Endodermal cell (in vitro differentiated cells): ENCODE data around the gene AGPAT3. TPM values are rescaled to one million over a fixed set of nuclear protein-coding genes. Genes with fewer than 3 reads are reported as not detected.

Experiments used
- DNase-seq: peaks from one replicate; pipeline ENCODE4 v3.0.0-alpha.2; 2017
- H3K27ac ChIP-seq: 2 replicates; pipeline ENCODE4 v1.5.1; 2013; ENCODE audit warnings: mild to moderate bottlenecking, low read depth, low read length, moderate library complexity
- H3K27me3 ChIP-seq: 2 replicates; pipeline ENCODE4 v1.6.1; 2013; ENCODE audit warnings: mild to moderate bottlenecking, low read length, moderate library complexity; ENCODE audit not compliant: insufficient read depth, control insufficient read depth, poor library complexity, severe bottlenecking
- H3K36me3 ChIP-seq: 2 replicates; pipeline ENCODE4 v1.7.0; 2013; ENCODE audit warnings: mild to moderate bottlenecking, low read length, moderate library complexity; ENCODE audit not compliant: control insufficient read depth, insufficient read depth
- H3K4me1 ChIP-seq: one replicate; pipeline ENCODE4 v1.7.0; 2013; ENCODE audit warnings: low read length; ENCODE audit not compliant: control insufficient read depth, insufficient read depth
- H3K4me3 ChIP-seq: 2 replicates; pipeline ENCODE4 v1.5.1; 2013; ENCODE audit warnings: mild to moderate bottlenecking, low read length, moderate library complexity
- H3K9ac ChIP-seq: 2 replicates; pipeline ENCODE4 v1.6.1; 2013; ENCODE audit warnings: mild to moderate bottlenecking, low read length, moderate library complexity; ENCODE audit not compliant: poor library complexity, severe bottlenecking; ENCODE audit errors: extremely low read depth
- H3K9me3 ChIP-seq: 2 replicates; pipeline ENCODE4 v1.6.1; 2013; ENCODE audit warnings: mild to moderate bottlenecking, low read length, moderate library complexity; ENCODE audit not compliant: control insufficient read depth
- H3K27ac Mint-ChIP-seq: 2 replicates; pipeline ENCODE4 v1.8.0; 2020; ENCODE audit warnings: mixed read lengths
- H3K27me3 Mint-ChIP-seq: 2 replicates; pipeline ENCODE4 v1.8.0; 2021; ENCODE audit warnings: mild to moderate bottlenecking, mixed read lengths; ENCODE audit not compliant: insufficient read depth
- H3K36me3 Mint-ChIP-seq: 2 replicates; pipeline ENCODE4 v1.8.0; 2020; ENCODE audit warnings: low read depth, mixed read lengths
- H3K4me1 Mint-ChIP-seq: 2 replicates; pipeline ENCODE4 v1.8.0; 2020; ENCODE audit warnings: mixed read lengths
- H3K4me3 Mint-ChIP-seq: 2 replicates; pipeline ENCODE4 v1.8.0; 2020; ENCODE audit warnings: mild to moderate bottlenecking, moderate library complexity, mixed read lengths
- H3K9me3 Mint-ChIP-seq: 2 replicates; pipeline ENCODE4 v1.8.0; 2020; ENCODE audit warnings: mild to moderate bottlenecking, mixed read lengths
- whole genome bisulfite sequencing, 2 experiments: methylation state at CpG; one replicate each; pipeline versions ENCODE4 v1.1.5 to v1.1.7; 2013; ENCODE audit warnings: missing lambda C conversion rate in 2 of 2, mixed read lengths in 1 of 2; ENCODE audit not compliant: insufficient coverage in 1 of 2, insufficient read length in 1 of 2; 5-methylcytosine and 5-hydroxymethylcytosine counted together
- total RNA-seq, 2 donors: library from RNA; stranded (reverse); fragmentation: NEBNext Ultra II Directional in 1 of 2; extraction: Animal tissue kit (Norgen Biotek cat#: 25700) in 1 of 2; gene quantifications; 2 replicates in 1 of 2; 3 replicates in 1 of 2; pipeline ENCODE4 v1.2.1, GENCODE V29; 2021
- TF ChIP-seq, protein P1 (sequence below): fragments of 200-600 bp; sonication (generic); conservative IDR thresholded peaks from 2 replicates; pipeline ENCODE4 v1.5.0; 2021; ENCODE audit warnings: antibody characterized with exemption, mild to moderate bottlenecking

Gene AGPAT3
- total RNA-seq, 2 donors from 2014 or later = 44.0 to 74.4 TPM

DNA sequence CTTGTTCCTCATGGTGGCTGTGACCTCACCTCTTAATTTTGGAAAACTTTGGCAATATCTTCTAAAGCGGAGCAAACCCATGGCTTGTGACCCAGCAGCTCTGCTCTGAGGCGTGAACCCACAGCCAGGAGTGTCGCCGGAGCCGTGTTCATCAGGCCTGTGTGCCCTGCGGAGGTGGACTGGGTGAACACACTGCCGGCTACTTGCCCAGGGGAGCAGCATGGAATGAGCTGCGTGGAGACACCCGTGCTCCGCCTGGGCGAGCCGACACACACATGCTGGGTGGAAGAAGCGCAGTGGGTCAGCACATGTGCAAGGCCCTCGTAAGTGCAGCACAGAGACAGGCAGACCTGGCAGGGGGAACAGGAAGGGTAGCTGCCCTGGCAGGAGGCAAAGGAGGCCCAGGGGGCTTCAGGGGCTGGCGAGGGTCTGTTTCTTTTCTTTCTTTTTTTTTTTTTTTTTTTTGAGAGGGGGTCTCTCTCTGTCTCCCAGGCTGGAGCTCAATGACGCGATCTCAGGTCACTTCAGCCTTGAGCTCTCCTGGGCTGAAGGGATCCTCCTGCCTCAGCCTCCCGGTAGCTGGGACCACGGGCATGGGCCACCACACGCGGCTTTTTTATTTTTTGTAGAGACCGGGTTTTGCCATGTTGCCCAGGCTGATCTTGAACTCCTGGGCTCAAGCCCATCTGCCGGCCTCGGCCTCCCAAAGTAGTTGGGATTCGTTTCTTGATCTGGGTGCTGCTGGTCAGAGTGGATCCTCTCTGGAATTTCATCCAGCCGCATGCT lies 41.8 kb downstream of the AGPAT3 start:
- no peaks in the 10 kb centered on the region for H3K9me3 Mint-ChIP-seq
- peaks cover 28% of the 10 kb centered on the region for H3K36me3 Mint-ChIP-seq
- no peak overlapping the region for H3K9ac ChIP-seq
- no peak overlapping the region for H3K27ac Mint-ChIP-seq
- DNase-seq = no peak
- no peaks in the 10 kb centered on the region for H3K9me3 ChIP-seq
- H3K4me1 ChIP-seq = no peaks in the 10 kb centered on the region
- H3K4me3 Mint-ChIP-seq = no peak overlapping the region
- peaks cover 18% of the 10 kb centered on the region for H3K4me1 Mint-ChIP-seq
- H3K36me3 ChIP-seq = peaks cover 13% of the 10 kb centered on the region
- no peak overlapping the region for H3K4me3 ChIP-seq
- no peaks in the 10 kb centered on the region for H3K27me3 Mint-ChIP-seq
- H3K27ac ChIP-seq = no peak overlapping the region
- WGBS, 2 experiments = 95 to 96% methylated on average over 20 to 26 of the region's 26 CpGs
- TF ChIP-seq, protein P1, sequence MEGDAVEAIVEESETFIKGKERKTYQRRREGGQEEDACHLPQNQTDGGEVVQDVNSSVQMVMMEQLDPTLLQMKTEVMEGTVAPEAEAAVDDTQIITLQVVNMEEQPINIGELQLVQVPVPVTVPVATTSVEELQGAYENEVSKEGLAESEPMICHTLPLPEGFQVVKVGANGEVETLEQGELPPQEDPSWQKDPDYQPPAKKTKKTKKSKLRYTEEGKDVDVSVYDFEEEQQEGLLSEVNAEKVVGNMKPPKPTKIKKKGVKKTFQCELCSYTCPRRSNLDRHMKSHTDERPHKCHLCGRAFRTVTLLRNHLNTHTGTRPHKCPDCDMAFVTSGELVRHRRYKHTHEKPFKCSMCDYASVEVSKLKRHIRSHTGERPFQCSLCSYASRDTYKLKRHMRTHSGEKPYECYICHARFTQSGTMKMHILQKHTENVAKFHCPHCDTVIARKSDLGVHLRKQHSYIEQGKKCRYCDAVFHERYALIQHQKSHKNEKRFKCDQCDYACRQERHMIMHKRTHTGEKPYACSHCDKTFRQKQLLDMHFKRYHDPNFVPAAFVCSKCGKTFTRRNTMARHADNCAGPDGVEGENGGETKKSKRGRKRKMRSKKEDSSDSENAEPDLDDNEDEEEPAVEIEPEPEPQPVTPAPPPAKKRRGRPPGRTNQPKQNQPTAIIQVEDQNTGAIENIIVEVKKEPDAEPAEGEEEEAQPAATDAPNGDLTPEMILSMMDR = no peak
- no peaks in the 10 kb centered on the region for H3K27me3 ChIP-seq

DNA sequence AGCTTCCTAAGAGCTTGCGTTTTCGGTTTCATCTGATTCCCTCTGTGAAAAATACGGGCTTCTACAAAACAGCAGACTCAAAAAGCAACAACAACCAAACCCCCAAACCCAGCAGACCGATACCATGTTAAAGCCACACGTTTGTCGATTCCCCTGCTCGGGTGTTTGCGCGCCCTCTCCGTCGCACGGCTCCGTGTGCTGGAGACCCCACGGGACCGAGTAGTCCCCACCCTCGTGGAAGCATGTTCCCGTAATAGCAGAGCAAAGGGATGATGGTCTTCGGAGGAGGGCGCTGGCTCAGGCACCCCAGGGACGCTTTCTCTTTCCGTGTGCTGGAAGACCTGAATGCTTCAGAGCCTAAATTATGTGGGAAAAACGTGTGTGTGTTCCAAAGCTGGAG lies 42.7 kb downstream of the AGPAT3 start:
- Mint-ChIP-seq H3K4me3 (no peak overlapping the region), H3K27me3 (no peaks in the 10 kb centered on the region), H3K27ac (no peak overlapping the region), H3K9me3 (no peaks in the 10 kb centered on the region), H3K4me1 (peaks cover 18% of the 10 kb centered on the region), H3K36me3 (peaks cover 31% of the 10 kb centered on the region)
- Histone ChIP-seq H3K36me3 (peaks cover 14% of the 10 kb centered on the region), H3K27ac (no peak overlapping the region), H3K4me3 (no peak overlapping the region), H3K27me3 (no peaks in the 10 kb centered on the region), H3K9ac (no peak overlapping the region), H3K9me3 (peaks cover 5% of the 10 kb centered on the region), H3K4me1 (no peaks in the 10 kb centered on the region)
- WGBS, 2 experiments = 93% methylated on average over 13 to 22 of the region's 22 CpGs
- TF ChIP-seq, protein P1 = no peak
- no peak for DNase-seq

DNA sequence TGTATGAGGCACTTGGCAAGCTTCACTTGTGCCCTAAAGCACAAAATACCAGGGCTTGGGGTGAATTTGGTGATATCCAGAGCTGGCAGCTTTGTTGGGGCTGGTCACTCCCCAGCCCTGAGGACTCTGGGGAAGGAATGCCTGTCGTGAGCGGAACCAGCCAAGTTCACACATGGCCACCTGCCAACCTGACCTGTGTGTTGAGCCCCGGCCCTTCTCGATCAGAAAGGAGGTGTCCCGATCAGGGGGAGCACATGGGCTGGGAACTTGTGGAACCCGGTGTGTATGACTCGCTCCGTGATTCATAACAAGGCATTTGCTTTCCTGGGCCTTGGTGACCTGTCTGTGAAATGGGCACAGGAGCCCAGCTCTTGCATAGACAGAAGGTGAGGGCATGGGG lies 43.1 kb downstream of the AGPAT3 start:
- no peak overlapping the region for H3K4me3 Mint-ChIP-seq
- TF ChIP-seq, protein P1 = no peak
- Histone ChIP-seq H3K9me3 (peaks cover 9% of the 10 kb centered on the region), H3K9ac (no peak overlapping the region), H3K27me3 (no peaks in the 10 kb centered on the region), H3K4me3 (no peak overlapping the region), H3K27ac (no peak overlapping the region), H3K36me3 (peaks cover 15% of the 10 kb centered on the region), H3K4me1 (no peaks in the 10 kb centered on the region)
- peaks cover 35% of the 10 kb centered on the region for H3K36me3 Mint-ChIP-seq
- WGBS, 2 experiments = 94 to 96% methylated on average over 8 of the region's 8 CpGs
- no peaks in the 10 kb centered on the region for H3K27me3 Mint-ChIP-seq
- H3K4me1 Mint-ChIP-seq = peaks cover 15% of the 10 kb centered on the region
- DNase-seq = no peak
- H3K9me3 Mint-ChIP-seq = no peaks in the 10 kb centered on the region
- no peak overlapping the region for H3K27ac Mint-ChIP-seq
